BJ (cell line): ENCODE data around the gene CARF. TPM values are rescaled to one million over a fixed set of nuclear protein-coding genes. Genes with fewer than 3 reads are reported as not detected.

Source experiments
- CTCF ChIA-PET: fragments of 350-600 bp; formaldehyde crosslinking; extraction: SDS; loops from one replicate; lab custom pipeline; 2021; ENCODE audit warnings: antibody characterized with exemption, inconsistent platforms; lab: Yijun Ruan, JAX
- POLR2A ChIA-PET: fragments of 300-600 bp; sonication (Branson Sonifier 250); formaldehyde crosslinking; extraction: SDS; loops from one replicate; lab custom pipeline; 2021; ENCODE audit warnings: antibody characterized with exemption; lab: Charles Lee
- DNase-seq: peaks from one replicate; pipeline ENCODE4 v3.0.0-alpha.2; 2011; ENCODE audit warnings: low read depth
- H3K27me3 ChIP-seq: 2 replicates; pipeline ENCODE4 v1.6.0; 2011; ENCODE audit warnings: low read length; ENCODE audit not compliant: control insufficient read depth, insufficient read depth
- H3K36me3 ChIP-seq: 2 replicates; pipeline ENCODE4 v1.5.1; 2011; ENCODE audit warnings: low read length; ENCODE audit not compliant: control insufficient read depth, insufficient read depth
- H3K4me3 ChIP-seq: 2 replicates; pipeline ENCODE4 v1.5.1; 2011; ENCODE audit warnings: low read depth, mild to moderate bottlenecking, control low read depth, low read length
- polyA plus RNA-seq: library from polyadenylated mRNA; depleted of rRNA; stranded (reverse); fragments of >200 nt; gene quantifications from 2 replicates; pipeline ENCODE4 v1.2.3, GENCODE V29; 2011; rRNA removed
- small RNA-seq: library from RNA; depleted of rRNA; stranded (forward); fragments of <200 nt; gene quantifications from one replicate; pipeline ENCODE3, GENCODE V24; 2012; ENCODE audit warnings: low replicate concordance, low read depth; ENCODE audit not compliant: insufficient read length
- TF ChIP-seq, protein P1 (sequence below): IDR thresholded peaks from 2 replicates; pipeline ENCODE4 v1.5.1; 2011; ENCODE audit warnings: low read depth, mild to moderate bottlenecking, control low read depth, inconsistent platforms, low read length, moderate library complexity; ENCODE audit not compliant: insufficient read depth

The CARF gene
- polyA plus RNA-seq, 1 experiment: 4.1 TPM

- Histone ChIP-seq H3K36me3 (no peaks in the 10 kb centered on the region), H3K4me3 (no peak overlapping the region), H3K27me3 (no peaks in the 10 kb centered on the region)
- TF ChIP-seq, protein P1, sequence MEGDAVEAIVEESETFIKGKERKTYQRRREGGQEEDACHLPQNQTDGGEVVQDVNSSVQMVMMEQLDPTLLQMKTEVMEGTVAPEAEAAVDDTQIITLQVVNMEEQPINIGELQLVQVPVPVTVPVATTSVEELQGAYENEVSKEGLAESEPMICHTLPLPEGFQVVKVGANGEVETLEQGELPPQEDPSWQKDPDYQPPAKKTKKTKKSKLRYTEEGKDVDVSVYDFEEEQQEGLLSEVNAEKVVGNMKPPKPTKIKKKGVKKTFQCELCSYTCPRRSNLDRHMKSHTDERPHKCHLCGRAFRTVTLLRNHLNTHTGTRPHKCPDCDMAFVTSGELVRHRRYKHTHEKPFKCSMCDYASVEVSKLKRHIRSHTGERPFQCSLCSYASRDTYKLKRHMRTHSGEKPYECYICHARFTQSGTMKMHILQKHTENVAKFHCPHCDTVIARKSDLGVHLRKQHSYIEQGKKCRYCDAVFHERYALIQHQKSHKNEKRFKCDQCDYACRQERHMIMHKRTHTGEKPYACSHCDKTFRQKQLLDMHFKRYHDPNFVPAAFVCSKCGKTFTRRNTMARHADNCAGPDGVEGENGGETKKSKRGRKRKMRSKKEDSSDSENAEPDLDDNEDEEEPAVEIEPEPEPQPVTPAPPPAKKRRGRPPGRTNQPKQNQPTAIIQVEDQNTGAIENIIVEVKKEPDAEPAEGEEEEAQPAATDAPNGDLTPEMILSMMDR: no peak
- CTCF ChIA-PET: no interaction called here
- no peak for DNase-seq
- POLR2A ChIA-PET: no interaction called here
Observed at GRCh38 chr2:203033395-203033794, 121.3 kb downstream of the CARF start.

DNA sequence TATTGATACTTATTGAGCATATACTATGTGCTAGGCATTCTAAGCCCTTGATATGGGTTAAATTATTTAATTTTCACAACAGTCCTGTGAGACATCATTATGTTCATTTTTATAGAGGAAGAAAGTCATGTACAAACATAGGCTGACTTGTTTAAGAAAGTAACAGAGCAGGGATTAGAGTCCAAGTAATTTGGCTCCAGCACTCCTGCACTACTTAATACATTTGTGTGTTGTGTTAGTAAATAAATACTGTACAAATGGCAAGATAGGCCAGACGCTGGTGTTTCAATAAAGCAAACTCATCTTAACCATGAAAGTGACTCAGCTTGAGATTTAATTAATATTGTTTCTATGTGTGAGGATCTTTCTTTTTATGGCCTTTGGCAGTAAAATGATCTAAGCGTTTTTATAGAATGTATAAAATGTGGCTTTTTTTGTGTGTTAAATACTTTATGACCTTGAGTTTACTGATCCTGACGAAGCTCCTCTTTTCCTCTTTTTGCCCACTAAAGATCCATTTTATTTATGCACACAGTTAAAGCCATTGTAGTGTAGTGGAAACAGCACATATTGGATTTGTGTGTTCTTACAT is 123.9 kb downstream of the CARF start:
- CTCF ChIA-PET: no interaction called here
- POLR2A ChIA-PET: no interaction called here
- DNase-seq: no peak
- no peaks in the 10 kb centered on the region for H3K27me3 ChIP-seq
- H3K4me3 ChIP-seq: no peak overlapping the region
- no peaks in the 10 kb centered on the region for H3K36me3 ChIP-seq
- TF ChIP-seq, protein P1: no peak

Small RNA genes within 50 kb of the gene (small RNA-seq; reads per million reads assigned to genes)
- gene AC010900.2: not detected

Other genes with a start within 250 kb of the CARF start
- 2.4 and 4.0 TPM in 2 replicates for gene ICA1L, start 40.5 kb upstream of the CARF start, polyA plus RNA-seq
- gene WDR12, start 602 bp upstream of the CARF start, polyA plus RNA-seq: 10.6 and 26.3 TPM in 2 replicates
- 5.9 and 10.0 TPM in 2 replicates for gene NBEAL1, start 102.6 kb downstream of the CARF start, polyA plus RNA-seq